ENCODE results near the gene KCND3.

The KCND3 gene

DNA sequence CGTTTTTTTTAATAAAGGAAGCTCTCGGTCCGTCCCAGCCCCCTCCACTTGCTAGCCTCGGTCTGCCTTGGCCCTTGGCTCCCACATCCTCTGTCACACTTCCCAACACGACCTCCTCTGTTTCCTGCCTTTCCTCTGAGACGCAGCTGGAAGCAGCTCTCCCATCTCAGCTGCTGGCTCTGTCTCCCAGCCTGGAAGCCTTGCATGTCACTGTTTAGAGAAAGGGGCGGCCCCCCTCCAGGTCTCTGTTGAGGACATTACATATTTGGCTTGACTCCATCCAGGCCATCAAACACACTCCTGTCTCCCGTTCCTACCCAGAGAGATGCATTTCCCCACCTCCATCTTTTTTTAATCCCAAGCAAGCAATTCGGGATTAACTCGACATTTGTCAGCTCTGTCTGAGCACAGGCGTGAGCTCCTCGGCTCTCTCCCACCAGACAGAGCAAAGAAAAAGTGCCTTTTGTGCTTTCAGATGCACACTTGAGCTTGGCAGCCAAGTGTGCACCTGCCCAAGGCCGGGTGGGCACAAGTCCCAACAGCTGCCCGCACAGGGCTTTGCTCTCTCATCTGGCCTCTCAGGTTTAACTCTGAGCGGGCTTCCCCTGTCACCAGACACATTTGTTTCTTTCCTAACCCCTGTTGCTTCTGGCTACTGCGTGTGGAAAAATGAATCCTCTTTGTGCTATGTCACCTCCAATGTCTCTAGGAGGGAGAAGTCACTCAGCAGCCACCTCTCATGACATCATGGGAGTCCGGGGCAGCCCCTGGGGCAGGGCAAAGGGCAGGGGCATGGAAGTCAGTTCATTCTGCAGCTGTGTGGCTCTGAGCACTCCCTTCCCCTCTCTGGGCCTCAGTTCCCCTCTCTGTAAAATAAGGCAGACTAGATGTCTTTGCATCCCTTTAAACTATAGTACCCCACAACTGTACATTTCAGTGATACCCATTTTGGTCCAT, 108.3 kb downstream of the KCND3 start:
- TF ChIP-seq SIN3A (IDR thresholded peaks at IDR 0.05; ENCODE audit: borderline replicate concordance, insufficient read depth, low read length) (no peak), TAF1 (IDR thresholded peaks at IDR 0.05; ENCODE audit: borderline replicate concordance, insufficient read depth, low read length) (no peak), FOXP2 (optimal IDR thresholded peaks at IDR 0.05; ENCODE audit: borderline replicate concordance, extremely low read depth, extremely low read length, insufficient read depth) (no peak), REST (IDR thresholded peaks at IDR 0.05; ENCODE audit: insufficient read depth in 1 of 2, low read depth in 2 of 2, low read length in 2 of 2) (no peak), POLR2AphosphoS5 (IDR thresholded peaks at IDR 0.05; ENCODE audit: low read depth, low read length) (no peak)

DNA sequence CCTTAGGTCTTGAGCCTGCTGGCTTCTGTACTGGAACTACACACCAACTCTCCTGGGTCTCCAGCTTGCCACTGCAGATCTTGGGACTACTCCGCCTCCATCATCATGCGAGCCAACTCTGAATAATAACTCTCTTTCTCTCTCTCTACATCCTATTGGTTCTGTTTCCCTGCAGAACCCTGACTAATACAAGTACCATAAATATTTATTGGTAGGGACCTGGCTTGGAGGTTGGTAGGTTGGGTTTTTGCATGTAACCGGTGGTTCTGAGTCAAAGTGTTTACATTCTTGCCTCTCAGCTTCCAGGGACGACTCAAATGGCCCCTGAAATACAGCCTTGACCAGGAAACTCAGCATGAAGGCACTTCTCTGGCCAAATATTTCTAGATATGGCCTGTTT, 110.4 kb downstream of the KCND3 start:
- TF ChIP-seq REST (IDR thresholded peaks at IDR 0.05; ENCODE audit: insufficient read depth in 1 of 2, low read depth in 2 of 2, low read length in 2 of 2) (no peak), TAF1 (IDR thresholded peaks at IDR 0.05; ENCODE audit: borderline replicate concordance, insufficient read depth, low read length) (no peak), FOXP2 (optimal IDR thresholded peaks at IDR 0.05; ENCODE audit: borderline replicate concordance, extremely low read depth, extremely low read length, insufficient read depth) (no peak), POLR2AphosphoS5 (IDR thresholded peaks at IDR 0.05; ENCODE audit: low read depth, low read length) (no peak), SIN3A (IDR thresholded peaks at IDR 0.05; ENCODE audit: borderline replicate concordance, insufficient read depth, low read length) (no peak)

- no peak for TF ChIP-seq REST (IDR thresholded peaks at IDR 0.05; ENCODE audit: insufficient read depth in 1 of 2, low read depth in 2 of 2, low read length in 2 of 2)
Observed at GRCh38 chr1:111878649-111879048, 110.8 kb downstream of the KCND3 start.

GRCh38 chr1:111878091-111878490, 111.4 kb downstream of the KCND3 start:
- no peak for TF ChIP-seq REST (IDR thresholded peaks at IDR 0.05; ENCODE audit: insufficient read depth in 1 of 2, low read depth in 2 of 2, low read length in 2 of 2)
- TF ChIP-seq FOXP2 (optimal IDR thresholded peaks at IDR 0.05; ENCODE audit: borderline replicate concordance, extremely low read depth, extremely low read length, insufficient read depth) = no peak
- TF ChIP-seq POLR2AphosphoS5 (IDR thresholded peaks at IDR 0.05; ENCODE audit: low read depth, low read length) = no peak

- TF ChIP-seq SIN3A (IDR thresholded peaks at IDR 0.05; ENCODE audit: borderline replicate concordance, insufficient read depth, low read length) = no peak
- TF ChIP-seq POLR2AphosphoS5 (IDR thresholded peaks at IDR 0.05; ENCODE audit: low read depth, low read length) = no peak
- no peak for TF ChIP-seq REST (IDR thresholded peaks at IDR 0.05; ENCODE audit: insufficient read depth in 1 of 2, low read depth in 2 of 2, low read length in 2 of 2)
- no peak for TF ChIP-seq FOXP2 (optimal IDR thresholded peaks at IDR 0.05; ENCODE audit: borderline replicate concordance, extremely low read depth, extremely low read length, insufficient read depth)
- no peak for TF ChIP-seq TAF1 (IDR thresholded peaks at IDR 0.05; ENCODE audit: borderline replicate concordance, insufficient read depth, low read length)
Observed at GRCh38 chr1:111876631-111877030, 112.8 kb downstream of the KCND3 start.

Data from PFSK-1 (cell line).